ENCODE measurements around the gene PER3.

PER3 gene

DNA sequence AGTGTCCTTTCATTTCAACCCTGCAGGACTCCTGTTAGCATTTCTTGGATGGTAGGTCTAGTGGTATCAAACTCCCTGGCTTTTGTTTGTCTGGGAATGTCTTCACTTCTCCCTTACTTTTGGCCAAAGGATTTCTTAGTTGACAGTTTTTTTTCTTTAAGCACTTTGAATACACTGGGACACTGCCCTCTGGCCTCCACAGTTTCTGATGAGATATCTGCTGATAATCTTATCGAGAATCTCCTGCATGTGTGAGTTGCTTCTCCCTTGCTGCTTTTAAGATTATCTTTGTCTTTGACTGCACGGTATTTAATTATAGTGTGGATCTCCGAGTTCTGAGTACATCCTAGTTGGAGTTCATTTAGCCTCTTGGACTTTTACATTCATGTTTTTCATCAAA is 55.4 kb downstream of the PER3 start:
- DNase-seq: no peak

DNA sequence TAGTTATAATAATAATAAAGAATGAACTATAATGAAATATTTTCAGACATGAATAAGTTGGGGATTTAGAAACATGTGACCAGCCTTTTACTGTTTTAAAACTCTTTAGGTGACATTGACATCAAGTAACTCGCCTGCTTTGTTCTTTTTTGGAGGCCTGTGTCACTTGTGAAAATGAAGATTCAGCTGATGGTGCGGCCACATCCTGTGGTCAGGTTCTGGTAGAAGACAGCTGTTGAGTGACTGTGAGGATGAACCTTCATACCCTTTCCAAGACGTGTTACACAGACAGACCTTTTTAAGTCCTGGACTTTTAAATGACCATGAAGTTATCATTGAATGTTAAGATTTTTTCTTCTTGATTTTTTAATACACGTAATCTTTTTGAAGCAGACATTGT is 58.4 kb downstream of the PER3 start:
- DNase-seq: no peak

DNA sequence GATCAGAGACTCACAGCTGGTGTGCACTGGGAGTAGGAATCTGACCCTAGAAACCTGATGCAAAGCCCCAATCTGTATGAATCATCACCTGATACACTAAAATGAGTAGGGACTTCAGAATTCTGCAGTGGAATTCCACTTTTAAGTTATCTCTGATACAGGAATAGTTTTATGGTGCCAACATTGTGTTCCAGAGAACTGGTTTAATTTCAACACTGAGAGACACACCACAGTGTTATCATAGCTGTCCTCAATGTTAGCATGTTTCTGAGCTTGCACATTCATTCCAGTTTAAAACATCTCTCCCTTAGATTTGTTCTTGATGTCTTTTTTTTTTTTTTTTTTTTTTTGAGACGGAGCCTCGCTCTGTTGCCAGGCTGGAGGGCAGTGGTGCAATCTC is 61.7 kb downstream of the PER3 start:
- DNase-seq: no peak

DNA sequence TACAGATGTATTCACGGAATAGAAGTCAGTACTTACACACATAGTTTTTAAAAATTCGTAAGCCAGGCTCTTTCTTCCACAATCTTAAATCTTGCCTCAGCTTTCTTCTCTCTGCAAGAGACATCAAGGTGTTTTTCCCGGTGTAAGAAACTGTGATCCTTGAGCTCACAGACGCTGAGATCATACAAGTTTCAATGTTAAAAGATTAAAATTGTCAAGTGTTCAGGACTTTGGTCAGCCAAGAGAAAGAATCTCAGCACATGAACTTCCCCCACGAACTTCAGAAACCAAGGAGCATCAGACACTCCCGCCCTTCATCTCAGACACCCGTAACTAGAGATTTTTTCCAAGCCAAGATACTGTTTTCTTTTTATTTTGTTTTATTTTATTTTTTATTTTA is 62.6 kb downstream of the PER3 start:
- DNase-seq: no peak

DNA sequence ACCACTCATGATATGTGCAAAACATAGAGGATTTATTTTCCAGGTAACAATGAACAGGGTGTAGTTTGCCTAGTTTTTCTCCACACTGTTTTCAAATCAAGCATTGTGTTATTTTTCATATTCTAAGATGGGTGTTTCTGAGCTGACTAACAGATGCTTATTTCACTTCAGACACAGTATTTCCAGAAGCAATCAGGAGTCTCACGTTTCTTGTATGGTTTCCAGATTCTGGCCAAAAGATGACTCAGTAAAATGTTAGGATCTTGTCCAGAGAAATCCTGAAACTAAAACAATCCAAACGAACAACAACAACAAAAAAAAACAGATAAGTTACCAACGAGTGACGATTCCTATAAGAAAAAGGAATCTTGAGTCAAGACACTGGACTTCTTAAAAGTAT is 63.5 kb downstream of the PER3 start:
- no peak for DNase-seq

DNA sequence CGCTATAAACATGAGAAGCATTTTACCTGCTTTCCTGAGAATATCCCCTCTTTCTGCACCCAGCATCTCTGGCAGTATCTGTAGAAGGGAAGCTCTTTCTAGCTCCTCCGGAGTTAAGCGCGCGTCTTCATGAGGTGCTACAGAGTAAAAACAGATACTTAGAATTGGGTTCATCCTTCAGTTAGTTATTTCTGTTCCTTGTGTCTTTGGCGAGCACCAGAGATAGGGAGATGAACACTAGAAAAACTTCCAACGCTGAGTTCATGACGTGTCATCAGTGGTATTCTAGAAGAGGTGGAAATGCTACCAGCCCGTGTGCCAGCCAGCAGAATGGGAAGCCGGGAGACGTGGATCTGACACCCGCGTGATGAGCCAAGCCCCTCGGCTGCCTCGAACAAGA is 66.7 kb downstream of the PER3 start:
- DNase-seq: no peak

DNA sequence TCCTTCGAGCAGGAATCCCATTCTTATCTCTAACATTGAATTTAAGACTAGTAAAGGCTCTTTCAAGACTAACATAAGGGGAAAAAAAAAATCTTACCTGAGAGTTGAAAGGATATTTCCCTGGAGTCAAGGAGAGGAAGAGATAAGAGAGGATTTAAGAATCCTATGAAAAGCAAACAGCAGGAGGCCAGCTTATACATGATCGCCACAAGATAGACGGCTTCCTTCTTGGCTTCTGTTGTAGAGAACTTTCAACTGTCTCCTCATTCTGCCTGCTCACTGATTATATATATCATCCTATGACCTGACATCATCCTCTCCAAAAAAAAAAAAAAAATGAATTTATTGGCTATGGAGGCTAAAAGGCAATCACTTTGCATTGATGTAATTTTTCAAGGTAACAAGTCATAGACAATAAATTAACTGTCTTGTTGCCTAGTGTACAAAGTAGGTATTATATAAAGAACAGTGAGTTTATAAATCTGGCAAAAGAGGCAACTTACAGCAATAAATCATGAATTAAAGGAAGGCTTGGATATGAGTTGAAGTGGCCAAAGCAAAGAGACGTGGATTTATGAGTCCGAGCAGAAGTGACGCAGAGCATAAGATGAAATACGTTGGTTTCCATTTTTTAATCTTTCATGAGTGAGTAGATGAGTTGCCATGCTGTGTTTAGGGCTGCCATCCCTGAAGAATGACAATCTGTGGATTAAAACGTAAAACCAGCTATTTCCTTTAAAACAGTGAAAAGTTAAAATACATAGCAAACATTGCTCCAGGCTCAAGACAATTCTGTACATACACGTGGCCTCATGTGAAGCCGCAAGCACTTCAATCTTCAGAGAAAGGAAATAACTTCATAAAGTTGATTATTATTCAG is 69.0 kb downstream of the PER3 start, which contains the start of gene UTS2:
Gene UTS2 (minus strand): TSS at position 262 of the 880 bp plus-strand sequence. CDS start 62 bp downstream, at position 200.
- no peak for DNase-seq

DNA sequence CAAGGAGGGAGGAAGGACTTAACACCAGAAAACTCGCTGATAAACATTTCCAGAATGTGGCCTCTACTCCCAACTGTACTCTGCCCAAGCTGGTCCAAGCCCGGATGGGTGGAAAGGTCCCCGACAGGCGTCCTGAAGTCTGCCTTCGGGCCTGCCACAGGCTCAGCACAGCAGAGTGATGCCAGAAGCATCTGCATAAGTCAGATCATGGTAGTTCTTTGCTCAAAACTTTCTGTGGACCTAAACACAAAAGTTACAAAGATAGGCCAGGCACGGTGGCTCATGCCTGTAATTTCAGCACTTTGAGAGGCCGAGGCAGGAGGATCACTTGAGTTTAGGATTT is 69.6 kb downstream of the PER3 start:
- no peak for DNase-seq

DNA sequence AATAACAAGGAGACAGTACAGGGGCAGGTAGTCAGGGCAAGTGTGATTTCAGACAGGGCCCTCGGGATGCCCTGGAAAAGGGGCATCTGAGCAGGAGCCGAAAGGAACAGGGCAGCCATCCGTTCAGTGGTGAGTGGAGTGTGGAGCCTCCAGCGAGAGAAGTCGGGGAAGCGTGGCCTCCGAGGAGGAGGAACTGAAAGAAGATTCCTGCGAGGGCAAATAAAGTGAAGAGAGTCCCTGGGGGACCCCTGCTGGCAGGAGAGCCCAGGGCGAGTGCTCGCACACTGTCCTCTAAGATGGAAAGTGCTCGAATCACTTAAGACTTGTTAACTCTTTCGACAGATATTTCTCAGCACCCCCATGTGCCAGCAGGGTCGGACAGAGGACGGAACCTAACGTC is 72.3 kb downstream of the PER3 start:
- DNase-seq: no peak

DNA sequence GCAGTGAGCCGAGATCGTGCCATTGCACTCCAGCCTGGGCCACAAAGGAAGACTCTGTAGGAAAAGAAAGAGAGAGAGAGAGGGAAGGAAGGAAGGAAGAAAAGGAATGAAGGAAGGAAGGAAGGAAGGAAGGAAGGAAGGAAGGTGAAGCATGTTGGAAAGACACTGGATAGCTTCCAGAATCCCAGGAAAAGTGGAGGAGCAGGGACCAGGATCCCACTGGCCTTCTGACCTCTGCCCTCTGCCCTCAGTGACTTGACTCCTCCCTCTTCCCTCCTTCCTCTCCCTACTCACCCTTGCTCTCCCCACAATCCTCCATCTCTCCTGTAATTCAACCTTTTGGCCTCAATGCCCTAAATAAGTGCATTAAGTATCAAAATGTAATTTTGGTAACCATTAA is 72.9 kb downstream of the PER3 start:
- no peak for DNase-seq

DNA sequence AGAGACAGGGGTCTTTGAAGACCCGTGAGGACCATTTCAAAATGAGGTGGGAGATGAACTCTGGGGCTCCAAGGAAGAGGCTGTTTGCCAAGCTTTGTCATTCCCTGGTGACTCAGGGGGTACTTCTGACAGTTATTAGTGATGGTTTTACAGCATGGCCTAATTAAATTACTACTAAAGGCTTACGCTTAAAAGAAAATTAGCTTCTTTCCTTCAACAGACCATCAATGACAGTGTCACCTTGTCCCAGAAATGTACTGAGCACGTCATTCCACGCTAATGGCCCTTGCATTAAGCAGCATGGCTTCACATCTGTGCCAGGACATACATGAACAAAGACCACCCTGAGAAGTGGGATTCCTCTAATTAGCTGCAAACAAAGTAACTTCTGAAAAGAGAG is 73.9 kb downstream of the PER3 start:
- DNase-seq: no peak

DNA sequence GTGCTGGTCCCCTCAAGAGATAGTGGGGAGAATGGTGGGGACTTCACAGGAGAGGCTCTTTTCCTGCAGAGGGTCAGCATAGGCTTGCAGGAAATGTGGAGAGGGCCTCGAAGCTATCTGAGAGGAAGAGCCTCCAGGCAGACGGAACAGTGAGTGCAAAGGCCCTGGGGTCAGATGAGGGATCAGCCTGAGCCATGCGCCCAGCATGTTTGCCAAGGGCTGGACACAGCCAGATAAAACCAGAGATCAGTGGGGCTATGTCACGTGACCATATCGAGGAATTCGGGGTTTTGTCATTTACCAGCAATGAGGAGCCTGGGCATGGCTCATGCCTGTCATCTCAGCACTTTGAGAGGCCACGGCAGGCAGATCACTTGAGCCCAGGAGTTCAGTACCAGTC is 75.3 kb downstream of the PER3 start:
- no peak for DNase-seq

DNA sequence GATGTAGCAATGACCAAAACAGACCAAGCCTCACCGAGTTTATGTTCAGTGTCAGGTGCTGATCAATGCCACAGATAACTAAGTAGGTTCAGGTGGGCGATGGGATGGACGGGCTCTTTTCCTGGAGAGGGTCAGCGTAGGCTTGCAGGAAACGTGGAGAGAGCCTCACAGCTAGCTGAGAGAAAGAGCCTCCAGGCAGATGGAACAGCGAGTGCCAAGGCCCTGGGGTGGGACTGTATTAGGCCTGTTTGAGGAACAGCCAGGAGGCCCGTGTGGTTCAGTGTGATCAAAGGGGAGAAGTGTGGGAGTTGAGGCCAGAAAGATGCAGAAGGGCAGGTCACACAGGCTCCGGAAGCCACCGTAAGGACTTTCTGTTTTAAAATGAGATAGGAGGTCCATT is 76.0 kb downstream of the PER3 start:
- no peak for DNase-seq

DNA sequence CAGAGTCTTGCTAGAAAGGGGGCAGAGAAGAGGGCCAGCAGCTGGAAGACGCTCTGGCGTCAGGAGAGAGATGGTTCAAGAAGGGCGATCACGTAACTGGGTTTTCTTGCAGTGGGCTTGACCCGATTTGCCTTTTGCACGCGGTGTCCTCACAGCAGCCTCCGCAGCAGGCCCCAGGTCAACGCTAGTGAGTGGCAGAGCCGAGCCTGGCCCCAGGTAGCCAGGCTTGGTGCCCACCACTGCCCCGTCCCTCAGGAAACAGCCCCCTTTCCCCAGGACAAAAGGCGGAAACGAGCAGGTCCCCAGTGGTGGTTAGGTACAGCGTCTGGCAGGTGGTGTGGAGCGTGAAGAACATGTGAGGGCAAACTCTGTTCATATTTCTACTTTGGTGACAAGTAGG is 77.4 kb downstream of the PER3 start:
- DNase-seq: no peak

DNA sequence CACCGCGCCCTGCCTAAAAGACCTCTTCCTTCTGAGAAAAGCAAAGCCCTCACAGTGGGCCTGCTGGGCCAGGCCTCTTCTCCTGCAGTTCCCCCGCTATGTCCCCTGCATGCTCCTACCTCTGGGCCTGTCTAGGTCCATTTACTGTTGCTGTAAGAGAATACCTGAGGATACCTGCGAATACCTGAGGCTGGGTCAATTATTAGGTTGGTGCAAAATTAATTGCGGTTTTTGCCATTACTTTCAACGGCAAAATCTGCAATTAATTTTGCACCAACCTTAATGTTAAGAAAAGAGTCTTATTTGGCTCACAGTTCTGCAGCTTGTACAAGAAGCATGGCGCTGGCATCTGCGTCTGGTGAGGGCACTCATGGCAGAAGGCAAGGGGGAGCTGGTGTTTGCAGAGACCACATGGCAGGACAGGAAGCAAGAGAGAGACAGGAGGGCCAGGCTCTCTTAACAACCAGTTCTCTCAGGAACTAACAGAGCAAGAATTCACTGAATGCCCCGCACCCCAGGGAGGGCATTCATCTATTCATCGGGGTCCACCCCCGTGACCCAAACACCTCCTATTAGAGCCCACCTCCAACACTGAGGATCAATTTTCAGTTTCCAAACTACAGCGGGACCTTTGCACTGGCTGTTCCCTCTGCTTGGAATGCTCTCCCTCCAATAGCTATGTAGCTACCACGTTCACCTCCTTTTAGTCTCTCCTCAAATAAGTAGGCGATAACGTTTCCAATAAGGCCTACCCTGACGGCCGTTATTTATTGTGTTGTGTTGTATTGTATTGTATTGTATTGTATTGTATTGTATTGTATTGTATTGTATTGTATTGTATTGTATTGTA is 78.3 kb downstream of the PER3 start:
- DNase-seq: no peak

DNA sequence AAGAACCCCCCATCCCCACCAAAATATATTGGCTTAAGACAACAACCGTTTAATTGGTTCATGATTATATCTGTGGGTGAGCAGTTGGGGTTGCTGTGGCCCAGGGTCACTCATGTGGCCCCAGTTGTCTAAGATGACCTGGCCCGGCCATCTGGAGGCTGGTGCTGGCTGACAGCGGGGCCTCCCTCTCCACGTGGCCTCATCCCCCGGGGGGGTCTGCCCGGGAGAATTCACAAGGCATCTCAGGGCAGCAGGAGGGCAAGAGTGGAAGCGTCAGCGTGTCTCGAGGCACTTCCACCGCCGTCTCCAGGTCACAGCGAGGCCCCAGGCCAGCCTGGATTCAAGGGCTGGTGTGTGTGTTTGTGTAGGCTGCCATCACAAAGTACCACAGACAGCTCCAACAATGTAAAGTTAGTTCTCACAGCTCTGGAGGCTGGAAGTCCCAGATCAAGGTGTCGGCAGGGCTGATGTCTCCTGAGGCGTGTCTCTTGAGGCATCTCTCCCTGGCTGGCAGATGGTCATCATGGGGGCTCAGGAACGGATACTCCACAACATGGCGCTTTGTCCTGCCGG is 79.8 kb downstream of the PER3 start:
- no peak for DNase-seq

DNA sequence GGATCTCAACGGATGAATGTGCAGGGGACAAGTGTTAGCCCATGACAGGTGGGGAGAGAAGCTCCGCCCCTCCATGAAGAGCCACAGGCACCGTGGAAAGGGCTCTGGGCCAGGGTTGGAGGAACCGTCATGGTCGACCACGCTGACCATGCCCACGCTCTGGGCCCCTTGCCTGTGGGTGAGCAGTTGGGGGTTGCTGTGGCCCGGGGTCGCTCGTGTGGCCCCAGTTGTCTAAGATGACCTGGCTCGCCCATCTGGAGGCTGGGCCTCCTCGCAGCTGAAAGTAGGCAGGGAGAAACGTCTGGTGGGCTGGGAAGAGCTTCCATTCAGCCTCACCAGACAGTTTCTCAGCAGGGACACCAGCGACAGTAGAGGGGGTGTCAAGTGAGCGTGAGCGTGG is 81.9 kb downstream of the PER3 start:
- DNase-seq: no peak

DNA sequence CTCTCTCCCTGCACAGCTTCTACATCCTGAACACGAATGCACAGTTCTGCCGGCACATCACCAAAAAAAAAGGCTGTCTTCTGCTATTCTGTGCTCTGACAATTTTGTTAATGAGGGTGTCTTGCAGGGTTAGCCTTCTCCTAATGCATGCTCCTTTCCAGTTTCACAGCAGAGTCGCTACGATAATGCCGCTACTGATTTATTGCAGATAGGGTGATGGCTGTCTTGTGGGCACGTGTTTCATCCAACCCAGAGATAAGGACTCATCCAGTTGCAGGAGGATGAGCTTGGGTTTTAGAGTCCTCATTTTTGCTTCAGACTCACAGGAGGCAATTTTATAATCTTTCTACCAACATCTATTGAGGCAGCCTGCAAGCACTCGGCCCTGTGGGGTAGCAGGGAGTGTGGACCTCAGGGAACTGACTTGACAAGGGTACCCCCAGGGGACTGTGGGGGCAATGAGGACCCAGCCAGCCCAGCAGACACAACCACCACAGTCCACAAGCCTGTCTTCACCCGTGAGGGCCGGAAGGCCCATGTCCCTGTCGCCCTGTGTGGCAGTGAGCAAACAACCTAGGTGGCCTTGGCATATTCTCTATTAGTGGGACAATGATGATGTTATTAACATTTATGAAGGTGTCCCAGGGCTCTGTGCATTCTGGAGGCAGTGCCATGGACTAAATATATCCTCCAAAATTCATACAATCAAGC is 84.1 kb downstream of the PER3 start:
- no peak for DNase-seq

DNA sequence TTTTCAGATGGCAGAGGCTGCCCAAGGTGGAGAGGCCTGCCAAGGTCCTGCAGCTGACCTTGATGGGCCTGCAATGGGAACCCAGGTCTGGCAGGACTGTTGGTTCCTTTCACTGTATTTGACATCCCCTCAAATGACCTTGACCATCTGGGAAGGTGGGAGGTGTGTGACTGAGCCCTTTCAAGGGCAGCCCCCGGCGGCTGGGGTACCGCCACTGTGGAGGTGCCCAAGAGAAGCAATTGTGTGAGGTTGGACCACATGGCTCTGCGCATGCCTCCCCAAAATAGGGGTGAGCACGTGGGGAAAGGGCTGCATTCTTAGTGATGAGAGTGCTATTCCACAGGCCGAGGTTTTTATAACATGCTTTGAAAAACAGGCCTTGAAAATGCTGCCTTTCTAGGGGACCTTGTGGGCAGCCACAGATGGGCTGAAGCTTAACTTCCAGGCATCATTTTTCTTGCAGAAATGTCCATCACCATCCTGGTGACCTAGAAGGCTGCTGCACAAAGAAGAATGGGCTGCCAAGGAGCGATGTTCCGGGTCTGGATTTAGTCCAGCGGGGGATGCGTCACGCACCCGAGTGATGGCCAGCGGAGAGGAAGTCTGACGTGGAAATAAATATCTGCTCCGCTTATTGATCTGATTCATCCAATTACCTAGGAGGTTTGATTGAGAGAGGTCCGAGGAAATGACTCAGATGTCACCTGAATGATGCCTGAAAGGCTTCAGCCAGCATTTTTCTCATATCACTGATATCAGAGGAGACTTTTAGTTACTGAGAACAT is 85.2 kb downstream of the PER3 start:
- DNase-seq: no peak

DNA sequence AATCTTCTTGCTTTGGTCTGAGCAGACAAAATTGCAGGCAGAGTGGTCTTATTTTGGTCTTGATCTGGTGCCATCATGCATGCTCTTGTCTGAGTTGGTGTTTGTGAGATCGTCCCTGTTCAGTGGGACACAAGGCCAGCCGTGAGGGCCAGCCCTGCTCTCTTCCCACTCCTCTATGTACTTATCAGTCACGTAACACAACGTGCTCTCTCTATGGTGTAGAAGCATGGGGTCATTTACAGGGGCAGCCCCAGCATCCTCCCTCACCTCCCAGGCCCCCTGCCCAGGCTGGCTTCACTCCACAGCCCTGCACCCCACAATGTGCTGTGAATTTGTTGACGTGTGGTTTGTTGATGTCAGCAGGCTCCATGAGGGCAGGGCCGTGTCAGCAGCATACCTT is 87.0 kb downstream of the PER3 start:
- DNase-seq: no peak

DNA sequence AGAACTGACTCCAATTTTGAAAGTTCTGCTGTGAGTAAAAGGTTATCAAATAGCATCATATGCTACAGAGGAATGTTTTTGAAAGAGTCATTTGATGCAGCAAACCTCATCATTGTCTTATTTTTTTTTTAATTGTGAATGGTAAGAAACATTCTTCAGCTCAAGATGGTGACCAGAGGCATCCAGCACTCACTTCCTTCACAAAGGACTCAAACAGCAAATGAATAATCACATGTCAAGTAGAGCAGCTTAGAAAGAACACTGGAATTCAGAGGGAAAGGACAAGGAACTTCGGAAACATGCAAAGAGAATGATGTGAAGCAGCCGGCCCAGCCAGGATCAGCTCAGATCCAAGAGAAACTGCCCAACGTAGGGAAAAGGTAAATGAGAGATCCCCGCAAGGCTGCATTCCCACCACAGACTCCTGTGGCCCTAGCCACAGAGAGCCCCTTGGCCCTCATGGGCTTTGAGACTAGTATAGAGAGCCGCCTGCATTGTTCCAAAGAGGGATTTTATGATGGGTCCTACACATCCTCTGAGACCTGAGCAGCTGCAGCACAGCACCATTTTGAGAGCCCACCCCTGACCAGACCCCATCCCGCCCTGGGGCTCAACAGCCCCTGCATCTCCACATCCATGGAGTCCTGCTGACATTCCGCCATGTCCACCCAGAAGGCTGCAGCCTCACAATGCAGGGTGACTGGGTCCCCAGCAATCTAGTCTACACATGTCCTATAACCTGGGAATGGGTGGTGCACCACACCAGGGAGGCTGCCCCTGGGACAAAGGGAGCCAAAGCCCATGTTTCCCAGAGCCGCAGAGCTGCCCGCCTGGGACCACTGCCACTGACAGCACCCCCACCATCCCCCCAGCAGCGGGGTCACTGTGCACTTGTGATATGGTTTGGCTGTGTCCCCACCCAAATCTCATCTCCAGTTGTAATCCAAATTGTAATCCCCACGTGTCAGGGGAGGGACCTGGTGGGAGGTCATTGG is 90.0 kb downstream of the PER3 start:
- no peak for DNase-seq

Data from activated CD8-positive, alpha-beta memory T cell treated with anti-CD3 and anti-CD28 coated beads, Interleukin-2, amount 50 U/mL, for 4 hours (primary cell).